ENCODE measurements around the gene IKZF1.

GRCh38 chr7:50261593-50261992 is 42.9 kb upstream of the IKZF1 start:
- no peak for TF ChIP-seq EZH2 (IDR thresholded peaks at IDR 0.05; ENCODE audit: borderline replicate concordance, low read depth, low read length, poor library complexity, severe bottlenecking)
- TF ChIP-seq, protein P1, sequence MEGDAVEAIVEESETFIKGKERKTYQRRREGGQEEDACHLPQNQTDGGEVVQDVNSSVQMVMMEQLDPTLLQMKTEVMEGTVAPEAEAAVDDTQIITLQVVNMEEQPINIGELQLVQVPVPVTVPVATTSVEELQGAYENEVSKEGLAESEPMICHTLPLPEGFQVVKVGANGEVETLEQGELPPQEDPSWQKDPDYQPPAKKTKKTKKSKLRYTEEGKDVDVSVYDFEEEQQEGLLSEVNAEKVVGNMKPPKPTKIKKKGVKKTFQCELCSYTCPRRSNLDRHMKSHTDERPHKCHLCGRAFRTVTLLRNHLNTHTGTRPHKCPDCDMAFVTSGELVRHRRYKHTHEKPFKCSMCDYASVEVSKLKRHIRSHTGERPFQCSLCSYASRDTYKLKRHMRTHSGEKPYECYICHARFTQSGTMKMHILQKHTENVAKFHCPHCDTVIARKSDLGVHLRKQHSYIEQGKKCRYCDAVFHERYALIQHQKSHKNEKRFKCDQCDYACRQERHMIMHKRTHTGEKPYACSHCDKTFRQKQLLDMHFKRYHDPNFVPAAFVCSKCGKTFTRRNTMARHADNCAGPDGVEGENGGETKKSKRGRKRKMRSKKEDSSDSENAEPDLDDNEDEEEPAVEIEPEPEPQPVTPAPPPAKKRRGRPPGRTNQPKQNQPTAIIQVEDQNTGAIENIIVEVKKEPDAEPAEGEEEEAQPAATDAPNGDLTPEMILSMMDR (conservative IDR thresholded peaks at IDR 0.05; ENCODE audit: low read depth, low read length) = no peak

Measured in A673 (cell line).